Neural progenitor cell (in vitro differentiated cells): Measurements from ENCODE around the gene CD59.

ENCODE experiments used
- CTCF ChIP-seq: fragments of 200-600 bp; sonication (generic); IDR thresholded peaks from 2 replicates; pipeline ENCODE4 v1.5.1; 2017; ENCODE audit warnings: antibody characterized with exemption, mild to moderate bottlenecking
- EZH2 ChIP-seq: fragments of 200-600 bp; sonication (generic); IDR thresholded peaks from 2 replicates; pipeline ENCODE4 v1.6.1; 2017; ENCODE audit warnings: antibody characterized with exemption, mild to moderate bottlenecking, moderate library complexity
- EZH2phosphoT487 ChIP-seq: fragments of 200-600 bp; sonication (generic); IDR thresholded peaks from 2 replicates; pipeline ENCODE4 v1.6.1; 2017; ENCODE audit warnings: antibody characterized with exemption

GRCh38 chr11:33721426-33721825 lies 14.8 kb downstream of the CD59 start:
- TF ChIP-seq EZH2 (no peak), CTCF (no peak), EZH2phosphoT487 (no peak)
